ENCODE data around the gene PDE6A. TPM values are rescaled to one million over a fixed set of nuclear protein-coding genes. Genes with fewer than 3 reads are reported as not detected.

Gene PDE6A
- total and polyA plus RNA-seq, 2 of the 13 experiments (the other 11 are each of a cell fraction or from before 2014, with no cell fraction given), result 0.01 TPM; not detected in 1

- TF ChIP-seq ZNF687 (CRISPR knock-in tag; IDR thresholded peaks at IDR 0.05) (no peak), E2F2 (CRISPR knock-in tag; IDR thresholded peaks at IDR 0.05; ENCODE audit: borderline replicate concordance) (no peak), ZNF280B (CRISPR knock-in tag; IDR thresholded peaks at IDR 0.05; ENCODE audit: borderline replicate concordance) (no peak), MXD3 (CRISPR knock-in tag; IDR thresholded peaks at IDR 0.05) (no peak), ZSCAN20 (CRISPR knock-in tag; IDR thresholded peaks at IDR 0.05; ENCODE audit: borderline replicate concordance) (no peak)
Observed at GRCh38 chr5:149902177-149902576, 42.4 kb downstream of the PDE6A start (continued).
